Natural killer cell (primary cell): Measurements from ENCODE around the gene CMTM3. TPM values are rescaled to one million over a fixed set of nuclear protein-coding genes. Genes with fewer than 3 reads are reported as not detected.
A peak's percentile ranks its signal among the peaks of the same experiment; 100 is the strongest.

Experiments used
- ATAC-seq, 3 donors: fragments of 150-1000 bp in 2 of 3; fragments of 200-7000 bp in 1 of 3; cut with Tn5 transposase; 1 replicate in 1 of 3; 2 replicates in 2 of 3; pipeline ENCODE4 v1.10.0; 2021; ENCODE audit warnings: mild to moderate bottlenecking in 2 of 3, moderate library complexity in 2 of 3
- DNase-seq, 2 donors: peaks; one replicate each; pipeline versions ENCODE4 v3.0.0 to v3.0.0-alpha.2; 2013 to 2021; ENCODE audit warnings: mixed read lengths in 1 of 2
- H3K27ac ChIP-seq: one replicate; pipeline ENCODE4 v1.5.1; 2013; ENCODE audit warnings: mild to moderate bottlenecking, low read length
- H3K27me3 ChIP-seq: one replicate; pipeline ENCODE4 v1.6.1; 2013; ENCODE audit warnings: low read length; ENCODE audit not compliant: control insufficient read depth, insufficient read depth
- H3K36me3 ChIP-seq: one replicate; pipeline ENCODE4 v1.6.1; 2013; ENCODE audit warnings: low read length; ENCODE audit not compliant: control insufficient read depth, insufficient read depth
- H3K4me1 ChIP-seq: one replicate; pipeline ENCODE4 v1.6.1; 2013; ENCODE audit warnings: low read length; ENCODE audit not compliant: control insufficient read depth, insufficient read depth
- H3K4me3 ChIP-seq: one replicate; pipeline ENCODE4 v1.5.1; 2013; ENCODE audit warnings: low read length
- H3K9me3 ChIP-seq: one replicate; pipeline ENCODE4 v1.6.1; 2013; ENCODE audit warnings: low read length; ENCODE audit not compliant: control insufficient read depth, insufficient read depth
- H3K27ac Mint-ChIP-seq, 2 donors: one replicate each; pipeline ENCODE4 v1.8.0; 2022; ENCODE audit warnings: mild to moderate bottlenecking in 2 of 2, mixed read lengths in 2 of 2, moderate library complexity in 1 of 2
- H3K27me3 Mint-ChIP-seq, 2 donors: one replicate each; pipeline ENCODE4 v1.8.0; 2022; ENCODE audit warnings: low read depth in 2 of 2, mixed read lengths in 2 of 2
- H3K36me3 Mint-ChIP-seq: one replicate; pipeline ENCODE4 v1.8.0; 2022; ENCODE audit warnings: mixed read lengths
- H3K4me1 Mint-ChIP-seq, 2 donors: one replicate each; pipeline ENCODE4 v1.8.0; 2022; ENCODE audit warnings: mixed read lengths in 2 of 2
- H3K4me3 Mint-ChIP-seq: one replicate; pipeline ENCODE4 v1.8.0; 2022; ENCODE audit warnings: mild to moderate bottlenecking, moderate library complexity, mixed read lengths
- H3K9me3 Mint-ChIP-seq, 2 donors: one replicate each; pipeline ENCODE4 v1.8.0; 2022; ENCODE audit warnings: mixed read lengths in 2 of 2
- WGBS: methylation state at CpG from one replicate; pipeline ENCODE4 v1.1.7; 2013; ENCODE audit warnings: missing lambda C conversion rate; ENCODE audit not compliant: insufficient coverage; 5-methylcytosine and 5-hydroxymethylcytosine counted together
- intact Hi-C: fragments of 100-400 bp; cut with micrococcal nuclease; formaldehyde crosslinking; loops from one replicate; pipeline ENCODE4 v1.14.2; 2022
- total RNA-seq, 4 donors: library from RNA; stranded (reverse); fragments of 120-200 nt in 1 of 4; gene quantifications; one replicate each; pipeline versions ENCODE4 v1.2.3 to v1.2.4, GENCODE V29; 2013 to 2022
- TF ChIP-seq, protein P1 (sequence below): fragments of 200-600 bp; IDR thresholded peaks from one replicate; pipeline ENCODE4 v1.8.0; 2022; ENCODE audit warnings: antibody characterized with exemption

CMTM3 gene
- total RNA-seq, 3 donors from 2014 or later (not counting 1 experiment from before 2014, with no cell fraction given) = 68.2 to 86.4 (median 85.0) TPM

DNA sequence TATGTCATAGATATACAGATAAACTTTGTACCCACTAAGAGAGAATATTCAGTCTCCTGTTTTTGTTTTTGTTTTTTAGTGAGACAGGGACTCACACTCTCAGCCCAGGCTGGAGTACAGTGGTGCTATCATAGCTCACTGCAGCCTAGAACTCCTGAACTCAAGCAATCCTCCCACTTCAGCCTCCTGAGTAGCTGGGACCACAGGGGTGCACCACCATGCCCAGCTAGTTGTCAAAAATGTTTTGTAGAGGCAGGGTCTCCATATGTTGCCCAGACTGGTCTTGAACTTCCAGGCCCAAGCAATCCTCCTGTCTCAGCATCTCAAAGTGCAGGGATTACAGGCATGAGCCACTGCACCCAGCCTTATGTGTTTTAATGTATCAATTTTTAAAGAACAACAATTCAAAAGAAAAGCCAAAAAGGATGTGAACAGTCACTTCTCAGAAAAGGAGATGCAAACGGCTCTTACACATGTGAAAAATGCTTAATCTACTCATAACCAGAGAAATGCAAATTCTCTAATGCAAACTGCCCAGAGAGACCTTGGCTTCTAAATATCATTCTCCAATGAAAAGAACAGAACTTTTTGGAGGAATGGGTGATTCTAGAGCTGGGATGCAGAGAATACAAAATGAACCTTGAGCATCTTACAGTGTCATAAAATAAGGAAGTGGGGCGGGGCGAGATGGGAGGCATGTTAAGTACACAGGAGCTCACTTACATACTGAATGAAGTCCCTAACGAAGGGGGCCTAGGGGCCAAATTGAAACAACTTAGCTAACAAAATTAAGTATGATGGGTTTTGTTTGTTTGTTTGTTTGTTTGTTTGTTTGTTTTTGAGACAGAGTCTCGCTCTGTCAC lies 7.3 kb upstream of the CMTM3 start:
- Histone ChIP-seq H3K27ac (no peak overlapping the region), H3K27me3 (no peaks in the 10 kb centered on the region), H3K4me1 (no peaks in the 10 kb centered on the region), H3K4me3 (no peak overlapping the region), H3K36me3 (no peaks in the 10 kb centered on the region), H3K9me3 (peaks cover 9% of the 10 kb centered on the region)
- intact Hi-C loops = no loop called here
- DNase-seq (no peak), ATAC-seq (no peak)
- H3K9me3 Mint-ChIP-seq = no peaks in the 10 kb centered on the region
- no peak overlapping the region for H3K27ac Mint-ChIP-seq
- H3K36me3 Mint-ChIP-seq = no peaks in the 10 kb centered on the region
- WGBS = 75% methylated on average over 5 of the region's 5 CpGs
- H3K4me3 Mint-ChIP-seq = no peak overlapping the region
- TF ChIP-seq, protein P1, sequence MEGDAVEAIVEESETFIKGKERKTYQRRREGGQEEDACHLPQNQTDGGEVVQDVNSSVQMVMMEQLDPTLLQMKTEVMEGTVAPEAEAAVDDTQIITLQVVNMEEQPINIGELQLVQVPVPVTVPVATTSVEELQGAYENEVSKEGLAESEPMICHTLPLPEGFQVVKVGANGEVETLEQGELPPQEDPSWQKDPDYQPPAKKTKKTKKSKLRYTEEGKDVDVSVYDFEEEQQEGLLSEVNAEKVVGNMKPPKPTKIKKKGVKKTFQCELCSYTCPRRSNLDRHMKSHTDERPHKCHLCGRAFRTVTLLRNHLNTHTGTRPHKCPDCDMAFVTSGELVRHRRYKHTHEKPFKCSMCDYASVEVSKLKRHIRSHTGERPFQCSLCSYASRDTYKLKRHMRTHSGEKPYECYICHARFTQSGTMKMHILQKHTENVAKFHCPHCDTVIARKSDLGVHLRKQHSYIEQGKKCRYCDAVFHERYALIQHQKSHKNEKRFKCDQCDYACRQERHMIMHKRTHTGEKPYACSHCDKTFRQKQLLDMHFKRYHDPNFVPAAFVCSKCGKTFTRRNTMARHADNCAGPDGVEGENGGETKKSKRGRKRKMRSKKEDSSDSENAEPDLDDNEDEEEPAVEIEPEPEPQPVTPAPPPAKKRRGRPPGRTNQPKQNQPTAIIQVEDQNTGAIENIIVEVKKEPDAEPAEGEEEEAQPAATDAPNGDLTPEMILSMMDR = no peak
- no peaks in the 10 kb centered on the region for H3K27me3 Mint-ChIP-seq
- no peaks in the 10 kb centered on the region for H3K4me1 Mint-ChIP-seq

DNA sequence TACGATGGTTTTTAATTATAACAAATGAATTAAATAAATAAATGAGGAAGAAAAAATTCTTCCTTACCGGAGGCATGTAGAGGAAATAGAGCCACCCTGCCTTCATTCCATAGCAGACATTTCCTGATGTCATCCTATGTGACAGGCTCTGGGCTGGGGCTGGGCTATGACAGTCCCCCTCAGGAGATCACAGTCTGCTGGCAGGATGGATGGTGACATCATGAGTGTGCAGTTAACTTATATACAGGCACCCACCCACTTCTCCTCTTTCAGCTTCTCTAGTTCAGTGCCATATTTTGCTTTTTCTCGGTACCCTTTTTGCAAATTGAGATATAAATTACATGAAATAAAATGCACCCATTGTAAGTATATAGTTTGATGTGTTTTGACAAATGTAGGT lies 6.4 kb upstream of the CMTM3 start:
- Mint-ChIP-seq H3K4me3 (no peak overlapping the region), H3K4me1 (peaks cover 6% of the 10 kb centered on the region in 2 donors)
- no peak for ATAC-seq

DNA sequence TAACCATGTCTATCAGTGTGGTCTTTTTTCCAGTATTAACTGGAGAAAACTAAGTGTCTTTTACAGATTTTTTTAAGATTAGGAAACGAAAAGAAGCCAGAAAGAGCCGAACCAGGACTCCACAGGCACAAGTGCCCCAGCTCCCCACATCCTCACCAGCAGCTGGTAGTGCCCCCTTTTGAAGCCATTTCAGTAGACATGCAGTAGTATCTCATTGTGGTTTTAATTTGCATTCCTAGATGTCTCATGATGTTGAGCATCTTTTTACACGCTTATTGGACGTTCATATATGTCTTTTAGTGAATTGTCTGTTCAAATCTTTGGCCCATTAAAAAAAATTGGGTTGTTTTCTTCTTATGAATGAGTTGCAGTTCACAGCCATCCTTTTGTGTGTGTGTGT lies 4.8 kb upstream of the CMTM3 start:
- Mint-ChIP-seq H3K36me3 (no peaks in the 10 kb centered on the region), H3K4me1 (peaks cover 15 to 16% of the 10 kb centered on the region in 2 donors), H3K27ac (no peak overlapping the region), H3K27me3 (no peaks in the 10 kb centered on the region), H3K9me3 (no peaks in the 10 kb centered on the region), H3K4me3 (no peak overlapping the region)
- no peak overlapping the region for H3K4me3 ChIP-seq
- H3K9me3 ChIP-seq = peaks cover 9% of the 10 kb centered on the region
- no peak overlapping the region for H3K27ac ChIP-seq
- no peaks in the 10 kb centered on the region for H3K27me3 ChIP-seq
- 81% methylated on average over 4 of the region's 4 CpGs for WGBS
- TF ChIP-seq, protein P1 = no peak
- H3K36me3 ChIP-seq = no peaks in the 10 kb centered on the region
- ATAC-seq = no peak
- DNase-seq = peak in 1 of 2 donors; percentile 43
- H3K4me1 ChIP-seq = peaks cover 15% of the 10 kb centered on the region
- intact Hi-C loops = loop anchor here (5.0 to 10.0 kb wide), 2 partner anchors 47 to 275 kb away; partner anchors contain the start of genes CKLF and TK2

More for the DNA sequence above, 6.4 kb upstream of the CMTM3 start:
- H3K9me3 Mint-ChIP-seq = no peaks in the 10 kb centered on the region
- TF ChIP-seq, protein P1 = no peak
- no peak overlapping the region for H3K27ac Mint-ChIP-seq
- Histone ChIP-seq H3K4me3 (no peak overlapping the region), H3K27ac (no peak overlapping the region), H3K9me3 (peaks cover 9% of the 10 kb centered on the region), H3K4me1 (peaks cover 4% of the 10 kb centered on the region), H3K36me3 (no peaks in the 10 kb centered on the region), H3K27me3 (no peaks in the 10 kb centered on the region)
- WGBS = no CpG with 5 or more reads among the region's 3 CpGs
- no peaks in the 10 kb centered on the region for H3K36me3 Mint-ChIP-seq
- intact Hi-C loops = no loop called here
- no peaks in the 10 kb centered on the region for H3K27me3 Mint-ChIP-seq
- DNase-seq = no peak
